ENCODE data around the gene ARHGEF19. TPM values are rescaled to one million over a fixed set of nuclear protein-coding genes. Genes with fewer than 3 reads are reported as not detected.

ARHGEF19 gene
- total and polyA plus RNA-seq, 9 of the 15 experiments (the other 6 are each of a cell fraction or from before 2014, with no cell fraction given) = 0.73 to 21.0 (median 5.2) TPM

DNA sequence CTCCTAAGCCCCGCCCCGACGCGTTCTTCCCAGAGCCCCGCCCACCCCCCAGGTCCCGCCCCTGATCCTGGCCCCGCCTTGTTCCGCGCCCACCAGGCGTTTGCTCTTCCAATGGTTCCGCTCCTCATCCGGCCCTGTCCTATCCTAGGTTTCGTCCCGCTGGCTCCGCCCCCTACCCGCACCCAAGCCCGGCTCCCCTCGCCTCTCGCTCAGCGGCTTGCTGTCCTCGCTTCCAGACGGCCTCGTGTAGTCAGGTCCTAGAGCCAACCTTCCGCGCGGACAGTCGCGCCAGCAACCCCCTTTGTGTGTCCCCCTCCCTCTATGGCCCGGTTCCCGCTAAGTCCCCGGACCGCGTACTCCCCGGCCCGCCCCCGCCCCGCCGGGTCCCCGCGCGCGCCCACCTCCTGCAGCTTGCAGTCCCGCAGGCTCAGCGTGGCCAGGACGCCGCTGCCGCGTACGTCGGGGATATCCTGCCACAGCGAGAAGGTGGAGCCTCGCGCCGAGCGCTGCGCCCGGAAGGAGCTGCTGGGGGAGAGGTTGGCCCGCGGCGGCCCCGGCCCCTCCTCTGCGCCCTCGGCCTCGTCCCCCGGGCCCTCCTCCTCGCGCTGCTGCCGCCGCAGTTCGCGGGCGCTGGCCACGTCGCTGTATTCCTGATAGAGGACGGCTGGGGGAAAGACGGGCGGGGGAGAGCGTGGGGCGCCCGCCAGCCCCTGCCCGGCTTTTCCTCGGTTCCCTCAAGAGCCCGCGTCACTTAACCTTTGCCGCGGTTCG, 5.7 kb downstream of the ARHGEF19 start (continued):
- TF ChIP-seq, protein P1, sequence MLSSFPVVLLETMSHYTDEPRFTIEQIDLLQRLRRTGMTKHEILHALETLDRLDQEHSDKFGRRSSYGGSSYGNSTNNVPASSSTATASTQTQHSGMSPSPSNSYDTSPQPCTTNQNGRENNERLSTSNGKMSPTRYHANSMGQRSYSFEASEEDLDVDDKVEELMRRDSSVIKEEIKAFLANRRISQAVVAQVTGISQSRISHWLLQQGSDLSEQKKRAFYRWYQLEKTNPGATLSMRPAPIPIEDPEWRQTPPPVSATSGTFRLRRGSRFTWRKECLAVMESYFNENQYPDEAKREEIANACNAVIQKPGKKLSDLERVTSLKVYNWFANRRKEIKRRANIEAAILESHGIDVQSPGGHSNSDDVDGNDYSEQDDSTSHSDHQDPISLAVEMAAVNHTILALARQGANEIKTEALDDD (IDR thresholded peaks at IDR 0.05) = no peak
- peak; percentile 43; the same call in 1 of the 2 replicates for TF ChIP-seq ELF4 (CRISPR knock-in tag; IDR thresholded peaks at IDR 0.05)
- TF ChIP-seq MAX (CRISPR knock-in tag; IDR thresholded peaks at IDR 0.05) = peak; percentile 91
- peak; percentile 89 for TF ChIP-seq ETV5 (CRISPR knock-in tag; IDR thresholded peaks at IDR 0.05; ENCODE audit: low read depth)
- peak; percentile 97 for TF ChIP-seq VEZF1 (CRISPR knock-in tag; IDR thresholded peaks at IDR 0.05)
- TF ChIP-seq MEIS2 (IDR thresholded peaks at IDR 0.05; ENCODE audit: partially characterized antibody) = no peak
- no peak for TF ChIP-seq HMG20A (CRISPR knock-in tag; conservative IDR thresholded peaks at IDR 0.05)
- TF ChIP-seq DACH1 (IDR thresholded peaks at IDR 0.05; ENCODE audit: partially characterized antibody) = peak; percentile 29
- no peak for TF ChIP-seq FOXJ2 (tag; IDR thresholded peaks at IDR 0.05)
- no peak for TF ChIP-seq NFYB (IDR thresholded peaks at IDR 0.05; ENCODE audit: extremely low read depth, insufficient read length)
- no peak for TF ChIP-seq ZNF347 (CRISPR knock-in tag; IDR thresholded peaks at IDR 0.05; ENCODE audit: low read depth)
- TF ChIP-seq NR0B1 (IDR thresholded peaks at IDR 0.05; ENCODE audit: partially characterized antibody) = no peak
- TF ChIP-seq MIER1 (IDR thresholded peaks at IDR 0.05; ENCODE audit: low read depth) = no peak
- TF ChIP-seq MCM2 (IDR thresholded peaks at IDR 0.05; ENCODE audit: low read depth) = no peak
- no peak for TF ChIP-seq ZNF668 (CRISPR knock-in tag; IDR thresholded peaks at IDR 0.05)
- TF ChIP-seq, protein P2, sequence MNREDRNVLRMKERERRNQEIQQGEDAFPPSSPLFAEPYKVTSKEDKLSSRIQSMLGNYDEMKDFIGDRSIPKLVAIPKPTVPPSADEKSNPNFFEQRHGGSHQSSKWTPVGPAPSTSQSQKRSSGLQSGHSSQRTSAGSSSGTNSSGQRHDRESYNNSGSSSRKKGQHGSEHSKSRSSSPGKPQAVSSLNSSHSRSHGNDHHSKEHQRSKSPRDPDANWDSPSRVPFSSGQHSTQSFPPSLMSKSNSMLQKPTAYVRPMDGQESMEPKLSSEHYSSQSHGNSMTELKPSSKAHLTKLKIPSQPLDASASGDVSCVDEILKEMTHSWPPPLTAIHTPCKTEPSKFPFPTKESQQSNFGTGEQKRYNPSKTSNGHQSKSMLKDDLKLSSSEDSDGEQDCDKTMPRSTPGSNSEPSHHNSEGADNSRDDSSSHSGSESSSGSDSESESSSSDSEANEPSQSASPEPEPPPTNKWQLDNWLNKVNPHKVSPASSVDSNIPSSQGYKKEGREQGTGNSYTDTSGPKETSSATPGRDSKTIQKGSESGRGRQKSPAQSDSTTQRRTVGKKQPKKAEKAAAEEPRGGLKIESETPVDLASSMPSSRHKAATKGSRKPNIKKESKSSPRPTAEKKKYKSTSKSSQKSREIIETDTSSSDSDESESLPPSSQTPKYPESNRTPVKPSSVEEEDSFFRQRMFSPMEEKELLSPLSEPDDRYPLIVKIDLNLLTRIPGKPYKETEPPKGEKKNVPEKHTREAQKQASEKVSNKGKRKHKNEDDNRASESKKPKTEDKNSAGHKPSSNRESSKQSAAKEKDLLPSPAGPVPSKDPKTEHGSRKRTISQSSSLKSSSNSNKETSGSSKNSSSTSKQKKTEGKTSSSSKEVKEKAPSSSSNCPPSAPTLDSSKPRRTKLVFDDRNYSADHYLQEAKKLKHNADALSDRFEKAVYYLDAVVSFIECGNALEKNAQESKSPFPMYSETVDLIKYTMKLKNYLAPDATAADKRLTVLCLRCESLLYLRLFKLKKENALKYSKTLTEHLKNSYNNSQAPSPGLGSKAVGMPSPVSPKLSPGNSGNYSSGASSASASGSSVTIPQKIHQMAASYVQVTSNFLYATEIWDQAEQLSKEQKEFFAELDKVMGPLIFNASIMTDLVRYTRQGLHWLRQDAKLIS (CRISPR knock-in tag; IDR thresholded peaks at IDR 0.05) = 0 out of 2 replicates have a peak, but pooled peaks have one; percentile 73
- no peak for TF ChIP-seq U2AF2 (optimal IDR thresholded peaks at IDR 0.05; ENCODE audit: low read depth, low read length)
- no peak for TF ChIP-seq ZNF785 (CRISPR knock-in tag; IDR thresholded peaks at IDR 0.05)
- no peak for TF ChIP-seq ZNF584 (CRISPR knock-in tag; IDR thresholded peaks at IDR 0.05; ENCODE audit: low read depth)
- no peak for TF ChIP-seq KLF16 (IDR thresholded peaks at IDR 0.05)
- TF ChIP-seq NRF1 (conservative IDR thresholded peaks at IDR 0.05 in 1 of 2, IDR thresholded peaks at IDR 0.05 in 1 of 2) = peak; percentile 77 to 80

Measured in K562 (cell line).